Uterus (tissue), 4 donors: ENCODE results near the gene WARS2. TPM values are rescaled to one million over a fixed set of nuclear protein-coding genes. Genes with fewer than 3 reads are reported as not detected.

ENCODE experiments used
- DNase-seq, 2 donors: peaks; one replicate each; pipeline ENCODE4 v3.0.0-alpha.2; 2019 to 2020
- H3K27ac ChIP-seq, 2 donors: fragments of 200-600 bp; sonication (generic); 1 replicate in 1 of 2; 2 replicates in 1 of 2; pipeline ENCODE4 v1.5.1; 2016 to 2018
- H3K27me3 ChIP-seq, 2 donors: fragments of 200-600 bp; sonication (generic); one replicate each; pipeline ENCODE4 v1.5.1; 2018 to 2019; ENCODE audit warnings: control low read depth in 1 of 2
- H3K36me3 ChIP-seq, 2 donors: fragments of 200-600 bp; sonication (generic); one replicate each; pipeline ENCODE4 v1.5.1; 2019; ENCODE audit warnings: control low read depth in 1 of 2
- H3K4me1 ChIP-seq, 2 donors: fragments of 200-600 bp; sonication (generic); one replicate each; pipeline ENCODE4 v1.5.1; 2018 to 2019; ENCODE audit warnings: control low read depth in 1 of 2
- H3K4me3 ChIP-seq, 2 donors: fragments of 200-600 bp; sonication (generic); 1 replicate in 1 of 2; 2 replicates in 1 of 2; pipeline ENCODE4 v1.5.1; 2018 to 2019; ENCODE audit warnings: mild to moderate bottlenecking in 1 of 2
- H3K9me3 ChIP-seq, 2 donors: fragments of 200-600 bp; sonication (generic); one replicate each; pipeline ENCODE4 v1.5.1; 2019; ENCODE audit warnings: control low read depth in 1 of 2
- POLR2A ChIP-seq, 2 donors: fragments of 450-650 bp; IDR thresholded peaks; one replicate each; pipeline ENCODE4 v1.6.1; 2016; ENCODE audit warnings: antibody characterized with exemption in 2 of 2, mild to moderate bottlenecking in 1 of 2, moderate library complexity in 1 of 2
- intact Hi-C: fragments of 100-400 bp; cut with DNase I; formaldehyde crosslinking; loops from one replicate; pipeline ENCODE4 v1.15.1; 2023; ENCODE audit warnings: low total_unique reads
- total RNA-seq, 4 donors: library from RNA; depleted of rRNA in 3 of 4; stranded (reverse); fragments of >200 nt in 3 of 4; gene quantifications; one replicate each; pipeline versions ENCODE4 v1.1.0 to v1.2.4, GENCODE V29; 2014 to 2023
- TF ChIP-seq, protein P1 (sequence below), 4 experiments: fragments of 200-600 bp in 2 of 4; fragments of 450-650 bp in 2 of 4; sonication (generic) in 2 of 4; IDR thresholded peaks; one replicate each; pipeline ENCODE4 v1.5.1; 2016 to 2019; ENCODE audit warnings: antibody characterized with exemption in 4 of 4, mild to moderate bottlenecking in 2 of 4, moderate library complexity in 1 of 4
- donor health status: DM: yes; HTN: yes; CAD: no.

WARS2 gene
- total RNA-seq, 4 donors from 2014 or later = 13.5 to 22.6 (median 18.5) TPM

DNA sequence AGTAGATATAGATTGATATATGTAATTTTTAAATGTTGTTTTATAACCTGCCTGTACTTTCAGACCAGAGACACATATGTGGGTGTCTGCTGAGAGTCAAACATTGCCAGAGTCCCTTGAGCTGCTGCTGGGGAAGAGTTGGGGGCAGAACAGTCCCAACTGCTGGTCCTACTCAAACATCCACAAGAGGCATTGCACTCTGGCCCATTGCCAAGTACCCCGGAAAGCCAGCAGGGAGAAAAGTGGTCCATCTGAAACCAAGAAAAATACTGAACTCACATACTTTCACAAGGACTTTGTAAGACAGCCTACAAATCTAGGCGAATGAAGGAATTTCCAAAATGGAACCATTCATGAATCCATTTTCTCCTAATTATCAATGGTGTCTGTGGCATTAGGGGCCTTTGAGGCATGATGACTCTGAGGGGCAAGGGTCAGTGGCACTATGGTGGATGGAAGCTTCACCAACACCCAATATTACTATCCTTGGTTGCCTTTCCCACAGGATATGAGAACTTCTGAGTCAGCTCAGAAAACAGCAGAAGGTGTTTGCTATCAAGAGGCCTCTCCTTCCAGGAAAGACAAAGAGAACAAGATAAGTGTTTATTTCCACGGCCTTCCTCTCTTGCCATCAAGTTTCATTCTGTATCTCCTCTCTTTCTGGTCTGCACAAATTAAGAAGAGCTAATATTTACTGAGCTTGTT, 145.0 kb downstream of the WARS2 start:
- Histone ChIP-seq H3K4me3 (no peak overlapping the region), H3K9me3 (no peaks in the 10 kb centered on the region), H3K36me3 (no peaks in the 10 kb centered on the region), H3K27ac (no peak overlapping the region), H3K4me1 (no peaks in the 10 kb centered on the region), H3K27me3 (peaks cover 9 to 76% of the 10 kb centered on the region in 2 donors)
- intact Hi-C loops = no loop called here
- no peak for DNase-seq
- TF ChIP-seq, protein P1, sequence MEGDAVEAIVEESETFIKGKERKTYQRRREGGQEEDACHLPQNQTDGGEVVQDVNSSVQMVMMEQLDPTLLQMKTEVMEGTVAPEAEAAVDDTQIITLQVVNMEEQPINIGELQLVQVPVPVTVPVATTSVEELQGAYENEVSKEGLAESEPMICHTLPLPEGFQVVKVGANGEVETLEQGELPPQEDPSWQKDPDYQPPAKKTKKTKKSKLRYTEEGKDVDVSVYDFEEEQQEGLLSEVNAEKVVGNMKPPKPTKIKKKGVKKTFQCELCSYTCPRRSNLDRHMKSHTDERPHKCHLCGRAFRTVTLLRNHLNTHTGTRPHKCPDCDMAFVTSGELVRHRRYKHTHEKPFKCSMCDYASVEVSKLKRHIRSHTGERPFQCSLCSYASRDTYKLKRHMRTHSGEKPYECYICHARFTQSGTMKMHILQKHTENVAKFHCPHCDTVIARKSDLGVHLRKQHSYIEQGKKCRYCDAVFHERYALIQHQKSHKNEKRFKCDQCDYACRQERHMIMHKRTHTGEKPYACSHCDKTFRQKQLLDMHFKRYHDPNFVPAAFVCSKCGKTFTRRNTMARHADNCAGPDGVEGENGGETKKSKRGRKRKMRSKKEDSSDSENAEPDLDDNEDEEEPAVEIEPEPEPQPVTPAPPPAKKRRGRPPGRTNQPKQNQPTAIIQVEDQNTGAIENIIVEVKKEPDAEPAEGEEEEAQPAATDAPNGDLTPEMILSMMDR (IDR thresholded peaks at IDR 0.05) = no peak
- no peak for TF ChIP-seq POLR2A (IDR thresholded peaks at IDR 0.05)

GRCh38 chr1:118993700-118994026, 146.8 kb downstream of the WARS2 start:
- Histone ChIP-seq H3K4me1 (no peaks in the 10 kb centered on the region), H3K27ac (no peak overlapping the region), H3K36me3 (no peaks in the 10 kb centered on the region), H3K9me3 (no peaks in the 10 kb centered on the region), H3K27me3 (peaks cover 9 to 79% of the 10 kb centered on the region in 2 donors), H3K4me3 (no peak overlapping the region)
- no peak for DNase-seq
- no peak for TF ChIP-seq POLR2A (IDR thresholded peaks at IDR 0.05)
- TF ChIP-seq, protein P1 (IDR thresholded peaks at IDR 0.05) = no peak
- intact Hi-C loops = no loop called here

DNA sequence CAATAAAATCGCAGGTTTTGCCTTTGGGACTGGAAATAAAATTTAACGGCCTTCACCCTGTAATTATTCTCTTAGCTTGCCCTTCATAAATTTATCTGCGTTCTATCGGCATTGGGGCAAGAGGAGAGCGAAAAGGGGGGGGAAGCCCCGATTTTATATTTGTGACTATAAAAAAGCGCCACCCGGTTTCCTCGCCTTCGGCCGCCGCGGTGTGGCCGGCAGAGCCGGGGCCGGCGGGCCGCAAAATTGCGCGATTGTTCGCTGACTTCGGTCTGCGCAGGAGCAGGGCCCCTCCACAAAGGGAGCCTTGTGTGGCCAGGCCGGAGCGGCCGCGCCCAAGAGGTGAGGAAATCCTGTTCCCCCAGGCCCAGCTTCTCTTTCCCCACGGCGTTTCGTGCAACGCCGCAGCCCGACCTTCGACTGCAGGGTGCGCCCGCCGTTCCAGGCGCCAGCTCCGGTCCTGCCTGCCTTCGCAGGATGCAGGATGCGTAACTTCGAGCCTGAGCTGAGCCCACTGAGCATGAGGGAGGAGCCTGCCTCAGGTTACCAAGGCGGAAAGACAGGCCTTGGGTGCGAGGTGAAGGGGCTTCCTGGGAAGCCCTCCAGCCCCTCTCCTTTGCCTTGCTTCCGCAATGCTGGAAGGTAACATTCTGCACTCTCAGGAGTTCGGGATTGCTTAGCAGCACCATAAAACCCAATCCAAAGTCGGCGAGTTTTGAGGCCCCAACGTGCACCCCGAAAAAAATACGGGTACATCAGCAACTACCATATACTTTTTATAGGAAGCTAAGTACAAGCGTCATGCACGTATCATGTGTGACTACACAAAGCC, 147.4 kb downstream of the WARS2 start:
- intact Hi-C loops = no loop called here
- peaks cover 9 to 79% of the 10 kb centered on the region in 2 donors for H3K27me3 ChIP-seq
- TF ChIP-seq, protein P1 (IDR thresholded peaks at IDR 0.05) = no peak
- no peak for TF ChIP-seq POLR2A (IDR thresholded peaks at IDR 0.05)

GRCh38 chr1:118992237-118992825, 148.1 kb downstream of the WARS2 start:
- no peak overlapping the region for H3K27ac ChIP-seq
- no peak for DNase-seq
- intact Hi-C loops = no loop called here
- H3K4me3 ChIP-seq = no peak overlapping the region
- H3K4me1 ChIP-seq = no peaks in the 10 kb centered on the region
- no peaks in the 10 kb centered on the region for H3K9me3 ChIP-seq
- H3K36me3 ChIP-seq = no peaks in the 10 kb centered on the region
- peaks cover 15 to 86% of the 10 kb centered on the region in 2 donors for H3K27me3 ChIP-seq
- TF ChIP-seq POLR2A (IDR thresholded peaks at IDR 0.05) = no peak
- TF ChIP-seq, protein P1 (IDR thresholded peaks at IDR 0.05) = no peak

More for the DNA sequence above, 147.4 kb downstream of the WARS2 start:
- Histone ChIP-seq H3K4me3 (no peak overlapping the region), H3K27ac (no peak overlapping the region), H3K36me3 (no peaks in the 10 kb centered on the region), H3K9me3 (no peaks in the 10 kb centered on the region), H3K4me1 (no peaks in the 10 kb centered on the region)
- DNase-seq = no peak

DNA sequence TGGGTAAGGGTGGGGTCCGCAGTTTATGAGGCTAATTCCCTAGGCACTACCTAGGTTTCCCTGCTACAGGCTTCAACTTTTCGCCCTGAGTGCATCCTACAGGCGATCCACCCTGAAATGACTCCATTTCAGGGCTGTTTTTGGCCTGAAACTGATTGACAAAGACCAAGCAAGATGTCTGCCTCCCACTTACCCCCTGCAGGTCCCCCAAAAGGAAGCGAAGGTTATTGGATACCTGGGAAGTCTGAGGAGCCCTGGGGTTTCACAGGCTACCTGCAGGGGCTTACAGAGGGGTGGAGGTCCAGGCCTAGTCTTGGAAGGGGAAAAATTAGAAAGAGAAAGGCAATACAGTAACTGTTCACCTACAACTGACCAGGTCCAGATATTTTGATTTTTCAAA, 149.0 kb downstream of the WARS2 start:
- Histone ChIP-seq H3K4me1 (peaks cover 0 to 4% of the 10 kb centered on the region in 2 donors), H3K36me3 (no peaks in the 10 kb centered on the region), H3K4me3 (no peak overlapping the region), H3K27me3 (peaks cover 19 to 88% of the 10 kb centered on the region in 2 donors), H3K27ac (no peak overlapping the region), H3K9me3 (no peaks in the 10 kb centered on the region)
- DNase-seq = no peak
- TF ChIP-seq POLR2A (IDR thresholded peaks at IDR 0.05) = no peak
- TF ChIP-seq, protein P1 (IDR thresholded peaks at IDR 0.05) = no peak
- intact Hi-C loops = no loop called here
